Fibroblast of pulmonary artery (primary cell): ENCODE data around the gene NMRK1.

ENCODE experiments used
- DNase-seq: peaks from one replicate; pipeline ENCODE4 v3.0.0-alpha.2; 2010; ENCODE audit warnings: low read depth
- H3K4me3 ChIP-seq: replicated peaks from 2 replicates; pipeline ENCODE4 v1.5.1; 2011; ENCODE audit warnings: low read depth, mild to moderate bottlenecking, control low read depth, low read length, moderate library complexity
- TF ChIP-seq, protein P1 (sequence below): IDR thresholded peaks from 2 replicates; pipeline ENCODE4 v1.5.1; 2011; ENCODE audit warnings: mild to moderate bottlenecking, control low read depth, low read length, inconsistent platforms; ENCODE audit errors: missing control alignments

NMRK1 gene

DNA sequence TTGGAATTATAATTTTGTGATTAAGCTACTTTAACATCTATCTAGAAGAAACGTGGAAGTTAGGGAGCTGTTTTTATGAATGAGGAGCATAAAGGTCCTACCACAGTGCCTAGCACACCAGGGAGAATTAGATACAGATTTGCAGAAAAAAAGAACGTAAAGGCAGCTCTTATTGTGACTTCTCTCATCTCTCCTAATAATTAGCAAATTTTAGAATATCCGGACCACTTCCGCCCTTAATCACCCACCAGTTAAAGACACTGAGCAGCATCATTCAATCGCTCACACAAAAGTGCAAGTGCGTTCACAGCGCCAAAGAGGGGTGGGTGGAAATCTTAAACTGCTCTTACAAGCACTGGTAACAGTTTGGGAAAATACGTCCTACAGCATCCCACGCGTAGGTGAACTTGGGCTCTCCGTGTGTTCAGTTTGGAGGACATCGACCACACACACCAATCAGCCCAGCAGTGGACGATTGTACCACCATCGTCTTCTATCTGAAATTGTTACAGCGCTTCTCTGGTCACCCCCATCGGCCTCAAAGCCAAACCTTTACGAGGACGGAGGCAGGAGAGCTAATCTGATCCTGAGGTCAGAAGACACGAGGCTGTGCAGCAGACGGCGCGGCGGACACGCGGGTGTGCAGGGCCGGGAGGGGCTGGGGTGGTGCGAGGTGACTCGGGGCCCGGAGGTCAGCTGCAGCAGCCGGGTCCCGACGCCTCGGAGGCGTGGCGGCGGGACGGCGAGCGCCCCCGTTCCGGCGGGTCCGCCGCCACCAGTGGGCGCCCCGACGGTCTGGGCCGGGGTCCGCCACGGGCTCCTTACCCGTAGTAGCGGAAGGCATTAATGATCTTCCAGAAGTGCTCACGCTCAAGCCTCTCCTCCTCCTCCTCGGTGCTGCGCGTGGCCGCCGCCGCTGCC, 60.5 kb downstream of the NMRK1 start:
- TF ChIP-seq, protein P1, sequence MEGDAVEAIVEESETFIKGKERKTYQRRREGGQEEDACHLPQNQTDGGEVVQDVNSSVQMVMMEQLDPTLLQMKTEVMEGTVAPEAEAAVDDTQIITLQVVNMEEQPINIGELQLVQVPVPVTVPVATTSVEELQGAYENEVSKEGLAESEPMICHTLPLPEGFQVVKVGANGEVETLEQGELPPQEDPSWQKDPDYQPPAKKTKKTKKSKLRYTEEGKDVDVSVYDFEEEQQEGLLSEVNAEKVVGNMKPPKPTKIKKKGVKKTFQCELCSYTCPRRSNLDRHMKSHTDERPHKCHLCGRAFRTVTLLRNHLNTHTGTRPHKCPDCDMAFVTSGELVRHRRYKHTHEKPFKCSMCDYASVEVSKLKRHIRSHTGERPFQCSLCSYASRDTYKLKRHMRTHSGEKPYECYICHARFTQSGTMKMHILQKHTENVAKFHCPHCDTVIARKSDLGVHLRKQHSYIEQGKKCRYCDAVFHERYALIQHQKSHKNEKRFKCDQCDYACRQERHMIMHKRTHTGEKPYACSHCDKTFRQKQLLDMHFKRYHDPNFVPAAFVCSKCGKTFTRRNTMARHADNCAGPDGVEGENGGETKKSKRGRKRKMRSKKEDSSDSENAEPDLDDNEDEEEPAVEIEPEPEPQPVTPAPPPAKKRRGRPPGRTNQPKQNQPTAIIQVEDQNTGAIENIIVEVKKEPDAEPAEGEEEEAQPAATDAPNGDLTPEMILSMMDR, result no peak
- H3K4me3 ChIP-seq, result peak overlapping the region; percentile 76
- DNase-seq, result peak; percentile 35

DNA sequence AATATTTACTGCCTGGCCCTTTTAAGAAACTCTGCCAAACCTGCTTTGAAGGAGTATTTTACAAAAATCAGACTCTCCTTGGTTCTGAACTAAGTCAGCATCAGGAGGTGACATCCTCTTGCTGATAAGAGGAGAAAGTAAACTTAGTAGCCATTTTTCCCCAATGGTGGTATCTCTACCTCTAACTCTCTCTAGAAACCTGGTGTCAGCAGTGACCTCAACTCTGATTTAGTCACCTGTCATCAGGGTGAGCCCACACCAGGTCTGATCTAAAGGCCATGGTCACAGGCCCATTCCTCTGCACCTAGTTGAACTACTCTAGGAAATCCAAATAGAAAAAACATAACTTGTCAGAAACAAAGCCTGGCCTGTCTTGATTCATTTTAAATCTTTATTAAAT, 64.1 kb downstream of the NMRK1 start:
- TF ChIP-seq, protein P1, result no peak
- H3K4me3 ChIP-seq, result no peak overlapping the region
- no peak for DNase-seq

DNA sequence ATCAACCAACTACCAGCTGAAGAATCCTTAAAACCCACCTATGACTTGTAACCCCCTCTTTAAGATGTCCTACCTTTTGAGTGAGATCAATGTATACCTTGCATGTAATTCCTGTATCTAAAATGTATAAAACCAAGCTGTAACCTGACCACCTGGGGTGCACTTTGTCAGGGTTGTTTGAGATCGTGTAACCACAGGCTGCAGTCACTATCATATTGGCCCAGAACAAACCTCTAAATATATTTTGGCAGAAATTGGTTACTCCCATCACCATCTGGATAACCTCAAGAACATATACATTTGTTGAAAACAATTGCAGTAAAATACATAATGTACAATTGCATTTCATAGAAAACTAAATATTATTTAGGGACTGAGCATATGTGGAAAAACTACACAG, 68.3 kb downstream of the NMRK1 start:
- H3K4me3 ChIP-seq, result no peak overlapping the region
- TF ChIP-seq, protein P1, result no peak
- DNase-seq, result no peak

DNA sequence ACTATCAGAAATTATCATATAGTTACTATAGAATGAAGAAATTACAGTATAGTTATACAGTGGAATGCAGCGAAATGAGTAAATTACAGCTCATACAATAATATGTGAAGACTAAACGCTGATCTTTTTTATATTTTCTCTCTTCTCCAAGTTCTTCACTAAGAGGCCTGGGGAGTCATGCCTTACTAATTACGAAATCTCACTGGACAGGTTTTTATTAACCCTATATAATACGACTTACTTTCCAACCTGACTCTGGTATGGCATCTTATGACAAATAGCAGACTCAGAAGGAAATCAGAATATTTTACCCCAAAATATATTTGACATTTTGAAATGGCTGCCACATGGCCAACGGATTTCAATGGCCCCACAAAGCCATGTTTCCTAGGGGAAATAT, 68.9 kb downstream of the NMRK1 start:
- no peak overlapping the region for H3K4me3 ChIP-seq
- no peak for DNase-seq
- TF ChIP-seq, protein P1, result no peak

DNA sequence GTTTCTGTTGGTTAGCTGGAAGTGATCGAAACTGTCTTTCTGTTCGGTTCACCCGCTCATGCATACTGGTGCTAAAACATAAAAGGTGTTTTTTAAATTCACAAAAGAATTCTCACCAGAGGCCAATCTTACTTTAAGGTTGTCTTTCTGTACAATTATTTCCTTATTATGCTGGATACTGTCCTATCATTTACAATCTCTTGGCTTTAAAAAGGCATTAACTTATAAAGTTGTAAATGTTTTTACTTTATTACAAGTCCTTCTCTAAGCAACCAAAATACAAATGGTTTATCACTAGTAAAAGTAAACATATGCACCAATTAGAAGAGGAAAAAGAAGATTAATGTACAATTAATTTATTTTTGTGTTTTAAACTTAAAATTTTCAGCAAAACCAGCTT, 70.6 kb downstream of the NMRK1 start:
- DNase-seq, result no peak
- H3K4me3 ChIP-seq, result no peak overlapping the region
- TF ChIP-seq, protein P1, result no peak

DNA sequence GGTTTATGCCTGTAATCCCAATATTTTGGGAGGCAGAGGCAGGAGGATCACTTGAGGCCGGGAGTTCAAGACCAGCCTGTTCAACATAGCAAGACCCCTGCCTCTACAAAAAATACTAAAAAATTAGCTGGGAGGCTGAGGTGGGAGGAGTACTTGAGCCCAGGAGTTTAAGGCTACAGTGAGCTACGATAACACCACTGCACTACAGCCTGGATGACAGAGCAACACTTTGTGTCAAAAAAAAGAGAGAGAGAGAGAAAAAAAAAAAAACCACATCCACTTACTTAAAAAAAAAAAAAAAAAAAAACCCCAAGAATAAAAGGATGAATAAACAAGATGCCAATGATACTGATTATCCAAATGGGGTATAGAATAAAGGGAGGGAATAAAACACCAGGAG, 74.2 kb downstream of the NMRK1 start:
- TF ChIP-seq, protein P1, result no peak
- DNase-seq, result no peak
- H3K4me3 ChIP-seq, result no peak overlapping the region
